Measurements from ENCODE around the gene NECAB2.
A peak's percentile ranks its signal among the peaks of the same experiment; 100 is the strongest.

Gene NECAB2

DNA sequence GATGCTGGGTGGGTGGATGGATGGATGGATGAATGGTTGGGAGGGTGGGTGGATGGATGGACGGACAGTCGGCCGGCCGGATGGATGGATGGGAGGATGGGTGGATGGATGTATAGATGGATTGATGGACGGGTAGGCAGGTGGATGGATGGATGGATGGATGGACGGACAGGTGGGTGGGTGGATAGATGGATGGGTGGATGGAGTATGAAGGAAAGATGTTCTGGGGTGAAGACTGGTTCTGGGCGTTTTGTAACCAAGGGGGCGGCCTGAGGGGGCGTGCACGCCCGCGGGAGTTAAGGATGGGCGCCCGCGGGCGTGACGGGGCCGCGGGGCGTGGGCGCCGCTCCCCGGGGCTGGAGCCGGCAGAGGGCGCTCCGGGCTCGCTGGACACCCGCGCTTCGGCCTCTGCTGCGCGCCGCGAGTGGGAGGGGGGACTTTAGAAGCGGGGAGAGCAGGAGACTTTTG is at the start of gene NECAB2:
TSS of gene NECAB2 (plus strand) at position 407 of the 468 bp plus-strand sequence. CDS start 405 bp downstream, outside the sequence.
- peak; percentile 27 for DNase-seq (ENCODE audit: low spot score)

- no peak for DNase-seq (ENCODE audit: low spot score)
Measured at GRCh38 chr16:83920894-83921491, 47.1 kb upstream of the NECAB2 start.

DNA sequence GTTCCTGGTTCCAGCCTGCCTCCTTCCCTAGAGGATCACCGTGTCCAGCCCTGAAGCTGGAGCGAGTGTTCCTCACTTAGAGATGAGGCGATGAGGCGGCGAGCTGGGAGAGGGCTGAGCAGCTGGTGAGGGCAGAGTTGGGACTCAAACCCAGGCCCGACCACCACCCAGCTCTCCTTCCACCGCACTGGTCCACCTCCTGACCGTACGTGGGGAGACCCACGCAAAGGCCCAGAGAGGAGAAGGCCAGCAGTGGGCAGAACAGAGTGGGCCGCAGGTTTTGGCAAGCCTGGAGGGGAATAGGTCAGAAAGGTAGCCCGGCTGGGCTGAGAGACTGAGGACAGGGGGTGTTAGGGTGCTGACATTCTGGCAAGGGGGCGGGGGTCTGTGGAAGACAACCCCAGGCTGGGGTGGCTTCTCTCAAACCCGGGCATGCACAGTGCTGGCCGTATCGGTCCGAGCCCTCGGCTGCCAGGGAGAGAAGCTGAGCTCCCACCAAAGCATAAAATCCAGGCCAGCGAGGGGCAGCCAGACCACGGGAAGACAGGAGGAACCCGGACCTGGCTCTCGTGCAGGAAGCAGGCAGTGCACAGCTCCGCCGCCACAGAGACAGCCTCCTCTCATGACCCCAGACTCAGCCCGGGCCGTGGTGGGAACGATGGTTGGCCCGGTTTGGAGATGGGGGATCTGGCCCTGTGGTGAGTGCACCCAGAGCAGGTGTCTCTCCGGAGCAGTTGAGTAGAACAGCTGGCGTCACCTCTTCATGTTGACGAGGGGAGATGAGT is 44.3 kb upstream of the NECAB2 start:
- no peak for DNase-seq (ENCODE audit: low spot score)

GRCh38 chr16:83924686-83925085 is 43.4 kb upstream of the NECAB2 start:
- DNase-seq (ENCODE audit: low spot score): no peak

- DNase-seq (ENCODE audit: low spot score): no peak
Measured at GRCh38 chr16:83925095-83925905, 42.7 kb upstream of the NECAB2 start.

- no peak for DNase-seq (ENCODE audit: low spot score)
Measured at GRCh38 chr16:83925957-83926725, 41.9 kb upstream of the NECAB2 start.

GRCh38 chr16:83926726-83927397 is 41.2 kb upstream of the NECAB2 start:
- peak; percentile 92 for DNase-seq (ENCODE audit: low spot score)

DNA sequence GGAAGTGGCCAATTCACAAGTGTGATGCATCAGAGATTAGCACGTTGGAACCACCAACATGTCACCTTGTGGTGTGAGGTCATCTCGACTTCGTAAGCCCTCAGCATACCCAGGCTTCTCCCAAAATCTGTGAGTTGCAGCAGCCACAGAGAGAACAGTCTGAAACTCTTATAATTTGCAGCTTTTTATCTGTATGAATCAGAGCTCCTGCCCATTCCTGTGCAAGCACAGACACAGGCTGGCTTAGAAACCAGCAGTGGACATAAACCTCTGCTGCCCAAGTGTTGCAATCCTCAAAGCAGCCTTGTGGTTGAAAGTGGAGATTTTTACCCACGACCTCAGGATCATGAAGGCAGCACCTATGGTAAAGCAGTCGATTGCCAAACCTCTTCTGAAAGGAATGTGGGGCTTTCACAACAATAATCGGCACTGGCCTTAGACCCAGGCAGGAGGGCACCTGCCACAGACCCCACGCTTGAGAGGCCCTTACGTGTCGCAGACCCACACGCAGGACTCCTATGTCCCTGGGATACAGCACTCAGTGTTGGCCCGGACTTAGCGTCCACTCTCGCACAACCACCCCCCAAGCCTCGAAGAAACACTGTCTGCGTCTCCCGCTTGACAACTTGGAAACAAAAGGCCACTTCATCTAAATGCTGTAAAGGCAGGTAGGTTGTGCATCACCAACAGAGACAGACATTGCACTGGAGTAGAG is 39.5 kb upstream of the NECAB2 start:
- DNase-seq (ENCODE audit: low spot score): peak; percentile 48

DNA sequence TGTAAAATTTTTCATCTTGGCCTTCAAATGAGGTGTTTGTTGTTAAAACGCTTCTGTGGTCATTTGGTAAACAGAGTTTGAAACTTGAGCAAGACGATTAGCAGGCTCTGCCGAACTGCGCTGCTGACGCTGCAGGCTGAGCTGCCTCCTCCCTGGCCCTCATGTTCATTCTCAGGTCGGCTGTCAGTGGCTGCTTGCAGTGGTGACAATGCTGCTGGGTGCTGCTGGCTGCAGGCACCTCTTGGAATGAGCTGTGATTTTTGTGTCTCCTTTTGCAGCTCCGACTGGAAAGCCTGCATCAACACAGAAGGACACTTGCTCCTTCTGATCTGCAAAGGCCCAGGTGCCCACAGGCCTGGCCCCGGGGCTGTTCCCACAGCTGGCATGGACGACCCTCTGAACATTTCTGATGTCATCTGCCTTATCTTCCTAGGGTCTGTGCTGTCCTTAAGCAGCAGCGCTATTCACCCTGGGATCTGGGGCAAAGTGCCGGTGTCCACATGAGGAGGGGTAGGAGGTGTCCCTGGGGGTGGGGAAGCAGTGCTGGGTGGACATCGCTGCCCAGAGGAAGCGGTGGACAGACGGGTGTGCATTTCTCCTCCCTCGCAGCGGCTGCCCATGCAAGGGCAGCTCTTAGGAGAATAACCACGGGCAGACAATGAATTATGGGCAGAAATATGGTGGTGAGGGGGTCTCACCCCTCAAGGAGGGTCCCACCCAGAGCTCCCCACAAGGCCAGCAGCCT is 38.1 kb upstream of the NECAB2 start:
- DNase-seq (ENCODE audit: low spot score): no peak

- no peak for DNase-seq (ENCODE audit: low spot score)
Measured at GRCh38 chr16:83930730-83931500, 37.1 kb upstream of the NECAB2 start.

DNA sequence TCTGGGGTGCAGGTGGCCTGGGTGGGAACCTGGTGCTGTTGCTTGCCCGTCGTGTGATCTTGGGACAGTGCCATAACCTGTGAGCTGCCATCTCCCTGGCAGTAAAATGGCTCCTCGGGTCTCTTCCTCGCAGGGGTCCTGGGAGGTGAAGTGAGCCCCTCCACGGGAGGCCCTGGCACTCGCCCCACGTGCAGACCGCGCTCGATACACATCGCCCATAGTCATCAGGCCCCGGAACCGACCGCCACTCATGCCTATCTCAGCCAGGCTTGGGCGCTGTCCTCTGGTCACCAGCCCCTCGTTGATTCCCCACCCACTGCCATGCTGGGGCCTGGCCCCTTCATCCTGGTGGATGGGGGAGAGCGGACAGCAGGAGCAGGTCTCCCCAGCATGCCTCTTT is 36.5 kb upstream of the NECAB2 start:
- no peak for DNase-seq (ENCODE audit: low spot score)

- no peak for DNase-seq (ENCODE audit: low spot score)
Measured at GRCh38 chr16:83932304-83932703, 35.7 kb upstream of the NECAB2 start.

DNA sequence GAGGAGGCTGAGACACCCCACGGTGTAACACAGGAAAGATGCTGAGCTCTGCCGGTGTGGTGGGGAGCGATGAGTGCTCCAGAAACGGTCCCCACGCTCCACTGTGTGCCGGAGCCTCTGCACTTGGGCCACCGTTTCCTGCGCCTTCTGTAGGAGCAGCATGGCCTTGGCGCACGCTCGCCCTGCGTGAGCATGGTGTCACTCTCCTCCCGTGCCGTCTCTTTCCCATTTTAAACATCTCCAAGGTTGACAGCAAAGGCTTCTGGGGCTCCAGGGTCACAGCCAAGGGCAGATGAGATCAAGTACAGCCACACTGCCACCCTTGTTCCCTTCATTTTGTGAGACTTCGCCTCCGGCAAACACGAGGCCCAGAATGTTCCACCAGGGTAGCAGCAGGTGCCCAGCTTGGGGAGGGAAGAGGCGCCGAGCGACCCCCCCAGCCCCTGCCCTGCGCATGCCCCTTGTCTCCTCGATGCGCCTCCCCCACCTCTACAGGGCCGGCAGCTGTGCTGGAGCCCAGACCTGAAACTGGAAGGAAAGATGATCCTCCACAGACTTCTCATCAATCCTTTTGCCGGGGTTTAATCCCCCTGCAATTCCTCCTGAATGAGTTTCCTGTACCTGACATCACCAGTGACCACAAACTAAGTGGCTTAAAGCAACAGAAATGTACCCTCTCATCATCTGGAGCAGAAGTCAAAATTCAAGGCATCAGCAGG is 34.9 kb upstream of the NECAB2 start:
- DNase-seq (ENCODE audit: low spot score): no peak

DNA sequence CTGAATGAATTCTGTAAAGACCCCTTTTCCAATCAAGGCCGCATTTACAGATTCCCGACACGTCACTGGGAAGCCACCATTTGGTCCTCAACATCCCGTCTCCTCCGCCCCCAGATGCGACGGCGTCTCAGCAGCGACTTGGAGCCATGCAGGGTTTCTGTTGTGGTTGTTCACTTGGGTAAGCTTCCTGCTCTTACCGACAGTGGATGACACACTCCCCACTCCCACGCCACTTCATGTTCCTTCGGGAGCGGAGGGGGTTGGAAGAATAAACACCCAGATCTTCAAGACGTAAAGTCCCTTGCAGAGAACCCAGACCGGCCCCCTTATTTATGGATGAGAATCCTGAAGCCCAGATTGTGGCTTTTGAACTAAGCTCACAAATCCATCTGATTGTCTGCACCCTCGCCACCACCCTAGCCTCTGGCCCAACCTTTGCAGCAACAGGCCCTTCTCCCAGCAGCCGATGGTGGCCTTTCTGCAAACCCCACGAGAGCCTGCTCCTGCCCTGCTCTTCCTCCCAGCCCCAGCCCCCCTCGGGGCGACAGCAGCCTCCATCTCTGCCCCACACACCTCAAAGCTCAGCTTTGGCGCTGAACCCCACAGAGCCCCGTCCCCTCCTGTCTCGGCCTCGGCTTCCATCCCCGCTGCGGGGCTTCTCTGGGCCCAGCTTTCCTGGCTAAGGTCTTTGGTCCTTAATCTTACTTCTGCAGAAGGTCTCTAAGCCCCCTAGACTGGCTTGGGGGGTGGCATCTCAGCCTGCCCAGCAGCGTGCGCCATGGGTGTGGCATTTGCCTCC is 34.0 kb upstream of the NECAB2 start:
- no peak for DNase-seq (ENCODE audit: low spot score)

DNA sequence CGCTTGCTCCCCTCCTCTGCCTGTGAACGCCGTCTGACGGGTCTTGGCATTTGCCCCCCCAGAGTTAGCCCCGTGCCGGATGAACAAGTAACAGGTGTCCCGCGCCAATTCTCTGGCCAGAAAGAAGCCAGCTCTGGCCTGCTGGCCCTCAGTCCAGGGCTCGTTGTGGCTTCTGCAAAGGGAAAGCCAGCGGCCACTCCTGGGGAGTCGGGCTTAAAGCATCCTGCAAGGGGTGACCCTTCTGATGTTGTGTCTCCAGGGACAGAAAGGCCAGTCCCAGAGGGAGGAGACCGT is 33.4 kb upstream of the NECAB2 start:
- DNase-seq (ENCODE audit: low spot score): no peak

- no peak for DNase-seq (ENCODE audit: low spot score)
Measured at GRCh38 chr16:83935005-83935857, 32.8 kb upstream of the NECAB2 start.

GRCh38 chr16:83935858-83936255 is 32.2 kb upstream of the NECAB2 start:
- DNase-seq (ENCODE audit: low spot score): no peak
